ENCODE measurements around the gene ASIC4.

GRCh38 chr2:219470429-219470828 lies 43.9 kb upstream of the ASIC4 start:
- TF ChIP-seq SRSF7 (optimal IDR thresholded peaks at IDR 0.05; ENCODE audit: low read depth, low read length) (no peak), TCF7L2 (IDR thresholded peaks at IDR 0.05; ENCODE audit: low read depth, low read length) (no peak), MED1 (CRISPR knock-in tag; IDR thresholded peaks at IDR 0.05; ENCODE audit: borderline replicate concordance) (no peak), MYBL2 (IDR thresholded peaks at IDR 0.05; ENCODE audit: low read depth) (no peak), MYBL2 (CRISPR knock-in tag; IDR thresholded peaks at IDR 0.05; ENCODE audit: borderline replicate concordance) (no peak), FOXM1 (IDR thresholded peaks at IDR 0.05; ENCODE audit: low read depth) (no peak), FOXM1 (CRISPR knock-in tag; IDR thresholded peaks at IDR 0.05; ENCODE audit: low read depth) (no peak), SREBF2 (CRISPR knock-in tag; IDR thresholded peaks at IDR 0.05) (no peak)
- TF ChIP-seq, protein P1, sequence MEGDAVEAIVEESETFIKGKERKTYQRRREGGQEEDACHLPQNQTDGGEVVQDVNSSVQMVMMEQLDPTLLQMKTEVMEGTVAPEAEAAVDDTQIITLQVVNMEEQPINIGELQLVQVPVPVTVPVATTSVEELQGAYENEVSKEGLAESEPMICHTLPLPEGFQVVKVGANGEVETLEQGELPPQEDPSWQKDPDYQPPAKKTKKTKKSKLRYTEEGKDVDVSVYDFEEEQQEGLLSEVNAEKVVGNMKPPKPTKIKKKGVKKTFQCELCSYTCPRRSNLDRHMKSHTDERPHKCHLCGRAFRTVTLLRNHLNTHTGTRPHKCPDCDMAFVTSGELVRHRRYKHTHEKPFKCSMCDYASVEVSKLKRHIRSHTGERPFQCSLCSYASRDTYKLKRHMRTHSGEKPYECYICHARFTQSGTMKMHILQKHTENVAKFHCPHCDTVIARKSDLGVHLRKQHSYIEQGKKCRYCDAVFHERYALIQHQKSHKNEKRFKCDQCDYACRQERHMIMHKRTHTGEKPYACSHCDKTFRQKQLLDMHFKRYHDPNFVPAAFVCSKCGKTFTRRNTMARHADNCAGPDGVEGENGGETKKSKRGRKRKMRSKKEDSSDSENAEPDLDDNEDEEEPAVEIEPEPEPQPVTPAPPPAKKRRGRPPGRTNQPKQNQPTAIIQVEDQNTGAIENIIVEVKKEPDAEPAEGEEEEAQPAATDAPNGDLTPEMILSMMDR (IDR thresholded peaks at IDR 0.05 in 2 of 3, conservative IDR thresholded peaks at IDR 0.05 in 1 of 3; ENCODE audit: insufficient read depth in 2 of 3, low read depth in 1 of 3, low read length in 3 of 3) = no peak

All from K562 (cell line).